Caki2 (cell line): ENCODE results near the gene PHACTR2. TPM values are rescaled to one million over a fixed set of nuclear protein-coding genes. Genes with fewer than 3 reads are reported as not detected.

Source experiments
- DNase-seq: peaks from one replicate; pipeline ENCODE4 v3.0.0-alpha.2; 2015; ENCODE audit warnings: low read depth
- in situ Hi-C: cut with HindIII; loops from 2 replicates; pipeline ENCODE4 v1.10.0; 2016; ENCODE audit warnings: low sequenced_read_pairs, low pct_unique_long_range_greater_than_20kb, mixed read lengths
- total RNA-seq: library from RNA; depleted of rRNA; stranded (reverse); fragments of >200 nt; shearing (Covaris generic); gene quantifications from 2 replicates; pipeline ENCODE4 v1.2.3, GENCODE V29; 2014; ENCODE audit warnings: low replicate concordance

PHACTR2 gene
- total RNA-seq, 1 experiment from 2014 or later: 7.6 TPM

DNA sequence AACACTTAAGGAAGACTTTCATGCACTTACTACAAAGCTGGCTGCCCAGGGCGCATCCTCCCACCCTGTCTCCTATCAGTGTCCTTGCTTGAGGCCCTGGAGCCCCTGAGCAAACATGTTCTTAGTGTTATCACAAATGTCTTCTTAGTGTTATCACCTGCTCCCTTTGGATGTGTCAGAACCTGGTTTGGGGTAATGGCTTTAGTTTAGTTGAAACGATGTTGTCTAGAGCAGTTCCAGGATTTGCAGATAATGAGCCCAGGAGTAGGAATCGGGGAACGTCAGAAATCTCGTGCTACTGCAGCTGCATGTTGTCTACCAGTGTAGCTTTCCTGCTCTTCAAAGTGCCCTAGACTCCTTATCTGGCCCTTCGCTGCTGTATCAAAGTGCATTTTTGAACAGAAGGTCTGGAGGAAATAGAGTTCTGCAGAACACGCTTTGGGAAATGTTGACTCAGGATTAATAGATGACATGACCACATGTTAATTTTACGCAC is 69.6 kb downstream of the PHACTR2 start:
- in situ Hi-C loops: no loop called here
- no peak for DNase-seq

- in situ Hi-C loops: no loop called here
These were observed 72.1 kb downstream of the PHACTR2 start for GRCh38 chr6:143749891-143750290.

GRCh38 chr6:143750877-143751276 is 73.1 kb downstream of the PHACTR2 start:
- DNase-seq: no peak
- in situ Hi-C loops: no loop called here

More at GRCh38 chr6:143749891-143750290, 72.1 kb downstream of the PHACTR2 start:
- DNase-seq: no peak

- DNase-seq: no peak
- in situ Hi-C loops: no loop called here
These were observed 74.7 kb downstream of the PHACTR2 start for GRCh38 chr6:143752459-143752858.

DNA sequence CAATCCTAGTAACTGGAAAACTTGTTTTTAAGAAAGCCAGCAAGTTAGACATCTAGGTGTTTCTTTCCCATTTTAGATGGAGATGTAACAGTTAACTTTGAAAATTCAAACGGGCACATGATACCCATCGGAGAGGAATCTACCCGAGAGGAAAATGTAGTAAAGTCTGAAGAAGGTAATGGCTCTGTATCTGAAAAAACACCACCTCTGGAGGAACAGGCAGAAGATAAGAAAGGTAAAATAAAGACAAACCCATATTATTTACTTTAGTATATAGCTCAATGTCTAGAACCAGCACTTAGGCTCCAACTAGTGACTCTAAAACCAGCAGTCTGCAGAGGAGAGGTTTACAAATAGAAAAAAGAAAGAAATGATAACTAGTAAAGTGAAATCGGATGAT is 75.9 kb downstream of the PHACTR2 start:
- DNase-seq: no peak
- in situ Hi-C loops: no loop called here

- DNase-seq: no peak
- in situ Hi-C loops: no loop called here
These were observed 76.4 kb downstream of the PHACTR2 start for GRCh38 chr6:143754204-143754603.

DNA sequence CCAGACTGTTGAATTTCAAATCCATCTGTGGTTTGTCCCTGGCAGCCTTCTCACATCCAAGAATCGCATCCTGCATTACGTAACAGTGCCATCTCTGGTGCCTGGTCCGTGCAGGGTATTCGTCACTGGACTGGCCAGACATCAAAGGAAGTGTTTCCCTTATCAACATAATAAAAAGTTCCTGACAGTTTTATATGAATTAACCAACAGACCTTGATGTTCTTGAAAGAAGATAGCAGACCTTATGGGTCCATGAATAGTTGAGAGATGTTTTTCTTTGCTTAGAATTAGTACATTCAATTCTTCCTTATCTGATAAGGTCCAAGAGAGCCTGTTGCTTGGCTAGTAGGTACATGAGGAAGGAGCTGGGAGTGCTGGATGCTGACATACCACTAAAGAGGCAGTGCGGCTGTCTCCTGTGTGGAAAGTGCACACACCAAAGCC is 77.6 kb downstream of the PHACTR2 start:
- in situ Hi-C loops: no loop called here
- DNase-seq: no peak

- DNase-seq: no peak
- in situ Hi-C loops: no loop called here
These were observed 79.6 kb downstream of the PHACTR2 start for GRCh38 chr6:143757346-143757832.

DNA sequence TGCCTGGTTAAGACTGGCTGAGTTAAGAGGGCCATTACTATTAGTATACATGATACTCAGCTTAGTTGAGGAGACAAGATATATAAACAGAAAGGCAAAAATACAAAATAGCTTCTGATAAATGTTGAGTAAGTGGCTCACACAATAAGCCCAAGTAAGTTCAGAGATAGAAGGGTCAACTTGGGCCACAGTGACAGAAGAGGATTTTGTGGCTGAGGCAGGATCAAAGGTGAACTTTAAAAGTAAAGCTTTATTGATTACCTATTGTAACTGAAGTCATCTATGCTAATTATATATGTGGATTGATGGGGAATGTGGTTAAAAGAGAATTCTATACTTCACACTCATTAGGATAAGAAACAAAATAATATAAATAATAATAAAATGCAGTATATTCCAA is 80.8 kb downstream of the PHACTR2 start:
- in situ Hi-C loops: no loop called here

GRCh38 chr6:143759666-143760065 is 81.9 kb downstream of the PHACTR2 start:
- in situ Hi-C loops: no loop called here
- DNase-seq: no peak

More for the DNA sequence above, 80.8 kb downstream of the PHACTR2 start:
- no peak for DNase-seq

GRCh38 chr6:143761074-143761473 is 83.3 kb downstream of the PHACTR2 start:
- no peak for DNase-seq
- in situ Hi-C loops: no loop called here

GRCh38 chr6:143762126-143762525 is 84.4 kb downstream of the PHACTR2 start:
- in situ Hi-C loops: no loop called here
- DNase-seq: no peak

- in situ Hi-C loops: no loop called here
- DNase-seq: no peak
These were observed 87.8 kb downstream of the PHACTR2 start for GRCh38 chr6:143765422-143766184.

DNA sequence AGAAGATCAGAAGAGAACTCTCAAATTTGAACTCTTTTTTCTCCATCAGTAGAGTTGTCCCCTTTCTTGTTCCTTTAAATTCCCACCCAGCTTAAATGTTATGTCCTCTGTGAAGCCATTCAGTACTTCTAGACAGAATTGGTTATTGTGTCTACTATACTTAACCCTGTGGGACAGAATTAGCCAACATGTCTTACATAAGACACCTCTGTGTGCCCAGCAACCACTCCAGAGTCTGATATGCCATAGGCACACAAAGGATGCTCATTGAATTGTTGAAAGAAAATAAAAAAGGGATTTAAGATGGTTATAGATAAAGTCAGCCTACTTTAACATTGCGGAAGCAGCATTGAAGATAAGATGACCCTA is 88.4 kb downstream of the PHACTR2 start:
- no peak for DNase-seq
- in situ Hi-C loops: no loop called here

GRCh38 chr6:143767433-143767832 is 89.7 kb downstream of the PHACTR2 start:
- no peak for DNase-seq
- in situ Hi-C loops: no loop called here

DNA sequence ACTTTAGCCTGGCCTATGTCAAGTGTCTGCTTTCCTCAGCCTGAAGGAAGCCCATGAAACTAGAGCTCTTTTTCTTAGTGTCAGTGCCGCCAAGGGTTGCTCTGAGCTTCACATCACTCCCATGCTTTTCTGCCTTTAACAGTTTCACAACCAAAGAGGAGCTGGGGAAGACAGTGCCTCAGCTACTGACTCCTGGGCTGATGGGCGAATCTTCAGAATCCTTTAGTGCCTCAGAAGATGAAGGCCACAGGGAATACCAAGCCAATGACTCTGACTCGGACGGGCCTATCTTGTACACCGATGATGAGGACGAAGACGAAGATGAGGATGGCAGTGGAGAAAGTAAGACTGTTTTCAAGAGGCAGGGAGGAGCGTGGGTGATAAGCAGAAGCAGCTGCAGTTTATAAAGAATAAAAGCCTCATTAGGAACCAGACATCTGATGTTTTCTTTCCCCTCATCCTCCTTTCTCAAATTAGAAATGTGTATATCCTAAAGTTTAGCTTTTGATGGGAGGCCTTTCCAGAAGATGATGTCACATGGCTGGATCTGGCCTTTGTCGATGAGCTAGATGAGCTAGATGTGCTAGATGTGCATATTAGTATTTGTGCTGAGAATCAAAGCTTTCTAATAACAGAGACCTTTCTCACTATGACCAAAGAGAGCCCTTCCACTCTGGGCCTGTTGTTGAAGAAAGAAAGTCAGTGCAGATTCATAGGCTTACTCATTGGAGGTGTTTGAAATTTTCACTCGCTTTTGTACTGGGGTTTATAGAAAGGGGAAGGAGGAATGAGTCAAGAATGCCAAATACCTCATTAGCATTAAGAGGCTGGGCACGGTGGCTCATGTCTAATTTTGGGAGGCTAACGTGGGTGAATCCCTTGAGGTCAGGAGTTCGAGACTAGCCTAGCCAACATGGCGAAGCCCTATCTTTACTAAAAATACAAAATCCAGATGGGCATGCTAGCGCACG is 94.6 kb downstream of the PHACTR2 start:
- in situ Hi-C loops: no loop called here
- no peak for DNase-seq

DNA sequence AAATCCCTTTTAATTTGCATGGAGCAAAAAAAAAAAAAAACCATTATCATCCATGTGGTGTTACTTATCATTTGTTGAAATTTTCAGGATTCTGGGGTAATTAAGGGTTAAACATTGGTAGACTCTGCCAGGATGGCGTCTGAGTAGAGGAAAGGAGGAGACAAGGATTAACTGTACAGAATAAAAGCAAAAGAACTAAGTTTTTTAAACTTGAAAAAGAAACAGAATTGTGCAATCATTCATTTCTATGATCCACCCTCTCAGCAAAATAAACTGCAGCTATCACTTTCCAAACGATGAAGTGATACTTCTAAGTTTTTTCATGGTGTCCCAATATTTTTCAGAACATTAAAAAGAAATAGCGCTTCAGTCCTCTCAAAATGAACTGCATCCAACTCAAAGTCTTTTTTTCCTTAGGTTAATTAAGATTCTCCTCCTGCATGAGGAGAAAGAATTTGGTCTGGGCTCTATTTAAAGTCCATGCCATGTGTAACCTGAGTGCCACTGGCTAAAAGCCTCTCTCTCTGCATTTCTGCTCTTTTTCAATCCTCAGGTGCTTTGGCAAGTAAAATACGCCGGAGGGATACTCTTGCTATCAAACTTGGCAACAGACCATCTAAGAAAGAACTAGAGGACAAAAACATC is 95.9 kb downstream of the PHACTR2 start:
- in situ Hi-C loops: no loop called here
- DNase-seq: no peak

DNA sequence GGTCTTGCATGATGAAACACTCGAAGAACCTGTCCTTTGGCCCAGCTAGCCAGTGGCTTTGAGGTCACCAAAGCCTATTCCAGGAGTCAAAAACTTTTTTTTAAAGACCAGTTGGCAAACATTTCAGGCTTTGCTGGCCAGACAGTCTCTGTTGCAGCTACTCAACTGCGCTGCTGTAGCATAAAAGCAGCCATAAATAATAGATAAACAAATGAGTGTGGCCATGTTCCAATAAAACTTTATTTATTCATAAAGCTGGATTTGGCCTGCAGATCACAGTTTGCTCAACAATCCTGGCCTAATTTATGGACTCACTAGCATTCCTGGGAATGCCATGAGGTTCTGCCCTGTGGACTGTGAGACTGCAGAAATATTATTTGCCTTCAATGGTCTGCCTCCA is 96.6 kb downstream of the PHACTR2 start:
- DNase-seq: no peak
- in situ Hi-C loops: no loop called here
